AG20443 (cell line): ENCODE measurements around the gene GABRG1.

Experiments used
- DNase-seq: peaks from one replicate; pipeline ENCODE4 v3.0.0; 2012; ENCODE audit warnings: low spot score, mixed read lengths

GABRG1 gene

GRCh38 chr4:46123913-46124755 lies at the start of gene GABRG1:
Gene GABRG1 (minus strand): TSS chr4:46124054. CDS start chr4:46123913, 141 bp downstream.
- DNase-seq, result no peak

DNA sequence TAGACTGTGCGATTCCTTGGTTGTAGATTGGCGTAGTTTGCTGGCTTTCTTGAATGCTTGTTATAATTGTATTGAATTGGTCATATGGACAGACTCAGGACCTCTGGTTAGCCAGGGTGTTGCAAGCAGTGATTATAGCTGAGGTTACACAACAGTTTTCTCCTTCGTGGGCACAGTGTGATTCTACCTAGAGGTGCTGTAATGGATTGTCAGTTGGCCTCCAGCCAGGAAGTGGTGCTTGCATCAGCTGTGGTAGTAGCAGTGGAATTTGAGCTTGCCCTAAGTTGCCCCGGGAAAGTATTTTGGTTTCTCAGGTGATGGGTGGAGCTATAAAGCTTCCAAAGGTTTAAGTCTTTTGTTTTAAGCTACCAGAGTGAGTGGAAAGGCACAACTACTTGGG lies 23.1 kb upstream of the GABRG1 start:
- no peak for DNase-seq

GRCh38 chr4:46131498-46132057 lies 7.7 kb upstream of the GABRG1 start:
- DNase-seq, result no peak

DNA sequence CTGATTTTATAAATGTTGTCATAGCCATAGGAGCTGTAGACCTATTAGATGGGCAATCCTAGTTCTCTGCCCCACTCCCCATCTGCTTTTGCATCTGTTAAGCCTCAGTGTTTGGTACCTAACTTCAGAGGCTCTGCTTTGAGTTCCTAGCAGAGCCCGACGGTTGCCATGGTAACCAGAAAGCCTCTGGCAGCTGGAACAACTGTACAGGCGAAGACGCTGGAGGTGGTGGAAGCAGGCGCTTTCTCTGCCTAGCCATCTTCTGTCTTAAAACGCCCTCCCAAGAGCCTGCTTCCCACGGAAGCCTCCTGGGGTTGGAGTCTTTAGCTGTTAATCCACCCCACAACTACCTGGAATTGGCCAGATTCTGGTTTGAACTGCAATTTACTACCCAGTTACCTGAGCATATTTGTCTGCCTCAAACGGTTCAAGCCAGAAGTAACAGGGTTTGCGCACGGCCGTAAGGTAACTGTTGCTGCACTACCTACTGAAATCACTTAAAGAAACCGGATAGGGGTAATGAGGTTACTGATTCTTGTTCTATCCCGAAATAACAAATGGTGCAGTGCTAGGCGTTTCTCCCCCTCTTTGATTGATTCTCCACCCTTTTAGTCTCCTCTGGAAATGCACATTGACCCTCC lies 1.0 kb upstream of the GABRG1 start:
- DNase-seq, result no peak

DNA sequence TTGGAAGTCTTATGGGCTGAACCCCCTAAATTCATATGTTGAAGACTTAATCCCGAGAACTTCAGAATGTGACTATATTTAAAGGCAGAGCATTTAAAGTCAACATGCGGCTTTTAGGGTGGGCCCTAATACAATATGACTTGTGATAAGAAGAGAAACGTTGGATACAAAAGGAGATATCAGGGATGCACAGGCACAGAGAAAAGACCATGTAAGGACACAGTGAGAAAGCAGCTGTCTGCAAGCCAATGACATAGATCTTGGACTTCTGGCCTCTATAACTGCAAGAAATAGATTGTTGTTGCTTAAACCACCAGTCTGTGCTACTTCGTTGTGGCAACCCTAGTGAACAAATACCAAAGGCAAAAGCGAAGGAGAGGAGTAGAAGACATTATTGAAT lies 42.2 kb downstream of the GABRG1 start:
- no peak for DNase-seq

- no peak for DNase-seq
These were observed 42.6 kb downstream of the GABRG1 start for GRCh38 chr4:46081248-46081647.

GRCh38 chr4:46073778-46074177 lies 50.1 kb downstream of the GABRG1 start:
- DNase-seq, result no peak

- no peak for DNase-seq
These were observed 72.5 kb downstream of the GABRG1 start for GRCh38 chr4:46051392-46051791.

GRCh38 chr4:46032056-46032455 lies 91.8 kb downstream of the GABRG1 start:
- no peak for DNase-seq

DNA sequence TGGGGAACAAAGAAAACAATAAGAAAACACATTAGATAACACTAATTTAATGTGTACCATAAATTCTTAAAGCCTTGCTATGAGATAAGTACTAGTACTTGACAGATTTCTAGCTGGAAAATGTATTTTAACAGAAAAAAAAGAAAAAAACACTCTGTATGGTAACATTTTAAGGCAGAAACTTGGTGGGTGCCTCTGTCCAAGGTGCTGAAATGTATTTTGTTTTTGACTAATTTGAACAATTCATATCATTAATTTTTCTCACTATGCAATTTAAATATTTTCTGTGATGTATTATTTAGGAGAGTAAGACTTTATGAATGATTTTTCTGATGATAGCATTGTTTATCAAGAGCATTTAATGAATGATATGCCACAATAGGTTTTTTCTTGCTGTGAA lies 107.5 kb downstream of the GABRG1 start:
- no peak for DNase-seq

DNA sequence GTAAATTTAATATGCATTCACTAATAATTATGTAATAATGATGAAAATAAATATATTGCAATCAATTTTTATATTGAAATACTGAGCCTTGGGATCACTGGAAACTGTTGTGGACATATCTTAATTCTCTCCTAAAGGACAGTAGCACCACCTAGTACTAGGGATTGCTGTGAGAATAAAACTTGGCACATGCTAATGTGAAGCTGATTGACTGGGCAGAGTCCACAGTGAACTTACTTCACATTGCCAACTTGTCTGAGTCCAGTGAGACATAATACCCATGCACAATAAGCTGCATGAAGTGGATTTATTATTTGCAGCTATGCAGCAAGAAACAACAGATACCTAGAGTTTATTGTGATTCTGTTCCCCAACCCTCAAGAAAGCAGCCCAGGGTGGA lies 131.1 kb downstream of the GABRG1 start:
- DNase-seq, result no peak

GRCh38 chr4:45989775-45990174 lies 134.1 kb downstream of the GABRG1 start:
- no peak for DNase-seq

GRCh38 chr4:45987858-45988257 lies 136.0 kb downstream of the GABRG1 start:
- DNase-seq, result no peak
